DOHH2 (cell line): ENCODE data around the gene KIF1B.

Source experiments
- CTCF ChIP-seq: fragments of 200-600 bp; sonication (generic); IDR thresholded peaks from one replicate; pipeline ENCODE4 v1.5.1; 2014; ENCODE audit warnings: antibody characterized with exemption, mild to moderate bottlenecking, low read depth, low read length; ENCODE audit not compliant: poor library complexity, severe bottlenecking
- EZH2phosphoT487 ChIP-seq: fragments of 200-600 bp; sonication (generic); IDR thresholded peaks from 2 replicates; pipeline ENCODE4 v1.6.1; 2017; ENCODE audit warnings: borderline replicate concordance, mild to moderate bottlenecking, antibody characterized with exemption, low read length, moderate library complexity, mixed read lengths

GRCh38 chr1:10188133-10188650 is 22.2 kb upstream of the KIF1B start:
- TF ChIP-seq CTCF, result no peak
- no peak for TF ChIP-seq EZH2phosphoT487
